ENCODE data around the gene LRP3. TPM values are rescaled to one million over a fixed set of nuclear protein-coding genes. Genes with fewer than 3 reads are reported as not detected.

LRP3 gene
- total and polyA plus RNA-seq, 2 of the 13 experiments (the other 11 are each of a cell fraction or from before 2014, with no cell fraction given): 17.6 to 51.6 TPM

GRCh38 chr19:33241530-33242101, 47.5 kb downstream of the LRP3 start (continued):
- TF ChIP-seq ZNF101 (CRISPR knock-in tag; IDR thresholded peaks at IDR 0.05; ENCODE audit: borderline replicate concordance, low read depth): no peak
- TF ChIP-seq ZIK1 (CRISPR knock-in tag; IDR thresholded peaks at IDR 0.05; ENCODE audit: borderline replicate concordance, low read depth): 0 out of 2 replicates have a peak, but pooled peaks have one; percentile 15
- TF ChIP-seq SOX6 (IDR thresholded peaks at IDR 0.05): no peak
- peak; percentile 29; the same call in 1 of the 2 replicates for TF ChIP-seq SOX6 (CRISPR knock-in tag; IDR thresholded peaks at IDR 0.05)
- TF ChIP-seq, protein P1, sequence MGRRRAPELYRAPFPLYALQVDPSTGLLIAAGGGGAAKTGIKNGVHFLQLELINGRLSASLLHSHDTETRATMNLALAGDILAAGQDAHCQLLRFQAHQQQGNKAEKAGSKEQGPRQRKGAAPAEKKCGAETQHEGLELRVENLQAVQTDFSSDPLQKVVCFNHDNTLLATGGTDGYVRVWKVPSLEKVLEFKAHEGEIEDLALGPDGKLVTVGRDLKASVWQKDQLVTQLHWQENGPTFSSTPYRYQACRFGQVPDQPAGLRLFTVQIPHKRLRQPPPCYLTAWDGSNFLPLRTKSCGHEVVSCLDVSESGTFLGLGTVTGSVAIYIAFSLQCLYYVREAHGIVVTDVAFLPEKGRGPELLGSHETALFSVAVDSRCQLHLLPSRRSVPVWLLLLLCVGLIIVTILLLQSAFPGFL (CRISPR knock-in tag; IDR thresholded peaks at IDR 0.05): no peak
- 0 out of 2 replicates have a peak, but pooled peaks have one; percentile 25 for TF ChIP-seq CBFB (CRISPR knock-in tag; IDR thresholded peaks at IDR 0.05)
- TF ChIP-seq PCBP1 (IDR thresholded peaks at IDR 0.05; ENCODE audit: borderline replicate concordance, low read depth, low read length): no peak
- TF ChIP-seq ZNF737 (CRISPR knock-in tag; IDR thresholded peaks at IDR 0.05; ENCODE audit: borderline replicate concordance): no peak
- TF ChIP-seq HOXA7 (CRISPR knock-in tag; IDR thresholded peaks at IDR 0.05): no peak
- TF ChIP-seq MATR3 (CRISPR knock-in tag; IDR thresholded peaks at IDR 0.05): no peak
- no peak for TF ChIP-seq ZNF318 (CRISPR knock-in tag; IDR thresholded peaks at IDR 0.05)
- TF ChIP-seq NFE2 (CRISPR knock-in tag; IDR thresholded peaks at IDR 0.05): no peak
- TF ChIP-seq HDAC6 (IDR thresholded peaks at IDR 0.05; ENCODE audit: low read depth, low read length): no peak
- no peak for TF ChIP-seq RORA (CRISPR knock-in tag; IDR thresholded peaks at IDR 0.05)
- no peak for TF ChIP-seq KAT8 (CRISPR knock-in tag; IDR thresholded peaks at IDR 0.05)
- TF ChIP-seq, protein P2, sequence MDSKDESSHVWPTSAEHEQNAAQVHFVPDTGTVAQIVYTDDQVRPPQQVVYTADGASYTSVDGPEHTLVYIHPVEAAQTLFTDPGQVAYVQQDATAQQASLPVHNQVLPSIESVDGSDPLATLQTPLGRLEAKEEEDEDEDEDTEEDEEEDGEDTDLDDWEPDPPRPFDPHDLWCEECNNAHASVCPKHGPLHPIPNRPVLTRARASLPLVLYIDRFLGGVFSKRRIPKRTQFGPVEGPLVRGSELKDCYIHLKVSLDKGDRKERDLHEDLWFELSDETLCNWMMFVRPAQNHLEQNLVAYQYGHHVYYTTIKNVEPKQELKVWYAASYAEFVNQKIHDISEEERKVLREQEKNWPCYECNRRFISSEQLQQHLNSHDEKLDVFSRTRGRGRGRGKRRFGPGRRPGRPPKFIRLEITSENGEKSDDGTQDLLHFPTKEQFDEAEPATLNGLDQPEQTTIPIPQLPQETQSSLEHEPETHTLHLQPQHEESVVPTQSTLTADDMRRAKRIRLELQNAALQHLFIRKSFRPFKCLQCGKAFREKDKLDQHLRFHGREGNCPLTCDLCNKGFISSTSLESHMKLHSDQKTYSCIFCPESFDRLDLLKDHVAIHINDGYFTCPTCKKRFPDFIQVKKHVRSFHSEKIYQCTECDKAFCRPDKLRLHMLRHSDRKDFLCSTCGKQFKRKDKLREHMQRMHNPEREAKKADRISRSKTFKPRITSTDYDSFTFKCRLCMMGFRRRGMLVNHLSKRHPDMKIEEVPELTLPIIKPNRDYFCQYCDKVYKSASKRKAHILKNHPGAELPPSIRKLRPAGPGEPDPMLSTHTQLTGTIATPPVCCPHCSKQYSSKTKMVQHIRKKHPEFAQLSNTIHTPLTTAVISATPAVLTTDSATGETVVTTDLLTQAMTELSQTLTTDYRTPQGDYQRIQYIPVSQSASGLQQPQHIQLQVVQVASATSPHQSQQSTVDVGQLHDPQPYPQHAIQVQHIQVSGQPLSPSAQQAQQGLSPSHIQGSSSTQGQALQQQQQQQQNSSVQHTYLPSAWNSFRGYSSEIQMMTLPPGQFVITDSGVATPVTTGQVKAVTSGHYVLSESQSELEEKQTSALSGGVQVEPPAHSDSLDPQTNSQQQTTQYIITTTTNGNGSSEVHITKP (CRISPR knock-in tag; IDR thresholded peaks at IDR 0.05; ENCODE audit: low read depth): no peak
- TF ChIP-seq TBX2 (CRISPR knock-in tag; IDR thresholded peaks at IDR 0.05; ENCODE audit: borderline replicate concordance): no peak; the same call in 1 of the 2 replicates
- no peak for TF ChIP-seq HMG20B (CRISPR knock-in tag; conservative IDR thresholded peaks at IDR 0.05)
